ENCODE data around the gene SFXN4.

SFXN4 gene

GRCh38 chr10:119165171-119166117 lies at the start of gene SFXN4:
Gene SFXN4 (minus strand): TSS chr10:119165714. CDS start chr10:119165647, 67 bp downstream.
- peak; percentile 52 for DNase-seq (ENCODE audit: low read depth in 2 of 2, low spot score in 1 of 2)

- no peak for DNase-seq (ENCODE audit: low read depth in 2 of 2, low spot score in 1 of 2)
Measured at GRCh38 chr10:119211625-119212441, 46.3 kb upstream of the SFXN4 start.

GRCh38 chr10:119211176-119211575 lies 45.7 kb upstream of the SFXN4 start:
- no peak for DNase-seq (ENCODE audit: low read depth in 2 of 2, low spot score in 1 of 2)

- no peak for DNase-seq (ENCODE audit: low read depth in 2 of 2, low spot score in 1 of 2)
Measured at GRCh38 chr10:119210633-119211032, 45.1 kb upstream of the SFXN4 start.

- DNase-seq (ENCODE audit: low read depth in 2 of 2, low spot score in 1 of 2) = no peak
Measured at GRCh38 chr10:119209736-119210355, 44.3 kb upstream of the SFXN4 start.

- peak; percentile 25 to 27 for DNase-seq (ENCODE audit: low read depth in 2 of 2, low spot score in 1 of 2)
Measured at GRCh38 chr10:119209035-119209735, 43.7 kb upstream of the SFXN4 start.

- no peak for DNase-seq (ENCODE audit: low read depth in 2 of 2, low spot score in 1 of 2)
Measured at GRCh38 chr10:119208553-119208940, 43.0 kb upstream of the SFXN4 start.

- DNase-seq (ENCODE audit: low read depth in 2 of 2, low spot score in 1 of 2) = no peak
Measured at GRCh38 chr10:119207713-119208552, 42.4 kb upstream of the SFXN4 start.

GRCh38 chr10:119207366-119207666 lies 41.8 kb upstream of the SFXN4 start, which contains the start of gene GRK5:
Gene GRK5 (plus strand): TSS chr10:119207571. CDS start chr10:119207918, 347 bp downstream.
- DNase-seq (ENCODE audit: low read depth in 2 of 2, low spot score in 1 of 2) = peak; percentile 79 to 89

GRCh38 chr10:119206603-119207365 lies 41.3 kb upstream of the SFXN4 start:
- peak; percentile 30 to 39 for DNase-seq (ENCODE audit: low read depth in 2 of 2, low spot score in 1 of 2)

GRCh38 chr10:119205894-119206602 lies 40.5 kb upstream of the SFXN4 start:
- no peak for DNase-seq (ENCODE audit: low read depth in 2 of 2, low spot score in 1 of 2)

- no peak for DNase-seq (ENCODE audit: low read depth in 2 of 2, low spot score in 1 of 2)
Measured at GRCh38 chr10:119203006-119203405, 37.5 kb upstream of the SFXN4 start.

GRCh38 chr10:119201233-119201632 lies 35.7 kb upstream of the SFXN4 start:
- DNase-seq (ENCODE audit: low read depth in 2 of 2, low spot score in 1 of 2) = no peak

GRCh38 chr10:119199231-119199992 lies 33.9 kb upstream of the SFXN4 start:
- DNase-seq (ENCODE audit: low read depth in 2 of 2, low spot score in 1 of 2) = no peak

- no peak for DNase-seq (ENCODE audit: low read depth in 2 of 2, low spot score in 1 of 2)
Measured at GRCh38 chr10:119198438-119198837, 32.9 kb upstream of the SFXN4 start.

- no peak for DNase-seq (ENCODE audit: low read depth in 2 of 2, low spot score in 1 of 2)
Measured at GRCh38 chr10:119197921-119198320, 32.4 kb upstream of the SFXN4 start.

GRCh38 chr10:119191881-119192280 lies 26.4 kb upstream of the SFXN4 start:
- no peak for DNase-seq (ENCODE audit: low read depth in 2 of 2, low spot score in 1 of 2)

Data from stimulated activated CD8-positive, alpha-beta memory T cell treated with anti-CD3 and anti-CD28 coated beads, Interleukin-4, amount 100 ng/mL, for 1 hour (primary cell).